Measurements from ENCODE around the gene DTNBP1. TPM values are rescaled to one million over a fixed set of nuclear protein-coding genes. Genes with fewer than 3 reads are reported as not detected.

Gene DTNBP1
- total and polyA plus RNA-seq, 2 of the 13 experiments (the other 11 are each of a cell fraction or from before 2014, with no cell fraction given) = 6.6 to 19.1 TPM

DNA sequence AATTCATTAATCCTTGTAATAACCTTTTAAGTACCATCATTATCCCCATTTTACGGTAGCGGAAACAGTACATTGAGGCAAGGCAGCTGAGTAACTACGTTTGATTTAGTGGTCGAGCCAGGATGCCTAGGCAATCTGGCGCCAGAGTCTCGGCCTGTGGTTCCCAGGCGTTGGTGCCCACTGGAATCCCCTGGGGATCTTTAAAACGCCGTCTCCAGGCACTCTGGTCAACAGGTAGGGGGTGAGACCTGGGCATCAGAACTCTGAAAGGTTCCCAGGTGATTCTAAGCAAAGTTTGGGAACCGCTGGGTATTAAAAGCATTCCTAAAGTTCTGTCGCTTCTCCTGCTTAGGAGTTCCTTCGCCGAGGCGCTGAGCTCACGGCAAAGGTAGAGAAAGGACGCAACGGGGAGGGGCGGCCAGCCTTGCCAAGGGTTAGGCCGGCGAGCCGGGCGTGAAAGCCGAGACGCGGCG, 939 bp downstream of the DTNBP1 start (continued):
- TF ChIP-seq, protein P1, sequence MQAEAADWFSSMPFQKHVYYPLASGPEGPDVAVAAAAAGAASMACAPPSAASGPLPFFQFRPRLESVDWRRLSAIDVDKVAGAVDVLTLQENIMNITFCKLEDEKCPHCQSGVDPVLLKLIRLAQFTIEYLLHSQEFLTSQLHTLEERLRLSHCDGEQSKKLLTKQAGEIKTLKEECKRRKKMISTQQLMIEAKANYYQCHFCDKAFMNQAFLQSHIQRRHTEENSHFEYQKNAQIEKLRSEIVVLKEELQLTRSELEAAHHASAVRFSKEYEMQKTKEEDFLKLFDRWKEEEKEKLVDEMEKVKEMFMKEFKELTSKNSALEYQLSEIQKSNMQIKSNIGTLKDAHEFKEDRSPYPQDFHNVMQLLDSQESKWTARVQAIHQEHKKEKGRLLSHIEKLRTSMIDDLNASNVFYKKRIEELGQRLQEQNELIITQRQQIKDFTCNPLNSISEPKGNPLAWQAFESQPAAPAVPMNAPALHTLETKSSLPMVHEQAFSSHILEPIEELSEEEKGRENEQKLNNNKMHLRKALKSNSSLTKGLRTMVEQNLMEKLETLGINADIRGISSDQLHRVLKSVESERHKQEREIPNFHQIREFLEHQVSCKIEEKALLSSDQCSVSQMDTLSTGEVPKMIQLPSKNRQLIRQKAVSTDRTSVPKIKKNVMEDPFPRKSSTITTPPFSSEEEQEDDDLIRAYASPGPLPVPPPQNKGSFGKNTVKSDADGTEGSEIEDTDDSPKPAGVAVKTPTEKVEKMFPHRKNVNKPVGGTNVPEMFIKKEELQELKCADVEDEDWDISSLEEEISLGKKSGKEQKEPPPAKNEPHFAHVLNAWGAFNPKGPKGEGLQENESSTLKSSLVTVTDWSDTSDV (CRISPR knock-in tag; IDR thresholded peaks at IDR 0.05) = peak; percentile 54; the same call in 1 of the 2 replicates
- TF ChIP-seq, protein P2, sequence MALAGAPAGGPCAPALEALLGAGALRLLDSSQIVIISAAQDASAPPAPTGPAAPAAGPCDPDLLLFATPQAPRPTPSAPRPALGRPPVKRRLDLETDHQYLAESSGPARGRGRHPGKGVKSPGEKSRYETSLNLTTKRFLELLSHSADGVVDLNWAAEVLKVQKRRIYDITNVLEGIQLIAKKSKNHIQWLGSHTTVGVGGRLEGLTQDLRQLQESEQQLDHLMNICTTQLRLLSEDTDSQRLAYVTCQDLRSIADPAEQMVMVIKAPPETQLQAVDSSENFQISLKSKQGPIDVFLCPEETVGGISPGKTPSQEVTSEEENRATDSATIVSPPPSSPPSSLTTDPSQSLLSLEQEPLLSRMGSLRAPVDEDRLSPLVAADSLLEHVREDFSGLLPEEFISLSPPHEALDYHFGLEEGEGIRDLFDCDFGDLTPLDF (CRISPR knock-in tag; IDR thresholded peaks at IDR 0.05) = no peak
- TF ChIP-seq, protein P3, sequence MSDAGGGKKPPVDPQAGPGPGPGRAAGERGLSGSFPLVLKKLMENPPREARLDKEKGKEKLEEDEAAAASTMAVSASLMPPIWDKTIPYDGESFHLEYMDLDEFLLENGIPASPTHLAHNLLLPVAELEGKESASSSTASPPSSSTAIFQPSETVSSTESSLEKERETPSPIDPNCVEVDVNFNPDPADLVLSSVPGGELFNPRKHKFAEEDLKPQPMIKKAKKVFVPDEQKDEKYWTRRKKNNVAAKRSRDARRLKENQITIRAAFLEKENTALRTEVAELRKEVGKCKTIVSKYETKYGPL (CRISPR knock-in tag; IDR thresholded peaks at IDR 0.05) = no peak

DNA sequence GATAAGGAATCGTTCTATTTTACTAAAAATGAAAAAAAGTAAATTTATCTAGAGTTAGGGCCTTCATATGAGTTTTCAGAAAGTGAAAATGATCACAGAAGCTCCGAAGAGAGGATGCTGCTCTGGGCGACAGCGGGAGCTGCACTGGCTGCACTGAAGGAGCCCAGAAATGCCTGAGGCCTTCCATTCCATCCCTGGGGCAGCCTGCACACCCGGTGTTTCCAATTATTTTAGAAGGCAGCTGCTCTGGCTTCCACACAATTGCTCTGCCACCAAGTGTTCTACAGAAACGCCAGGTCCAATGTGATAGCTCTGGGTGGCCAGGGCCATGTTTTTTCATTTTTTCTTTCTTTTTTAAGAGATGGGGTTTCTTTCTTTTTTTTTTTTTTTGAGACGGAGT, 3.6 kb downstream of the DTNBP1 start:
- no peak overlapping the region for H3K4me3 ChIP-seq (replicated peaks in 1 of 3; ENCODE audit: insufficient read depth in 1 of 3, low read depth in 2 of 3, low read length in 3 of 3)
- POLR2A ChIA-PET = no interaction called here
- H2AFZ ChIP-seq (ENCODE audit: low read length) = no peak overlapping the region
- no TSS peak for BruUV-seq (replicated peaks)
- no peak overlapping the region for H3K9ac ChIP-seq (ENCODE audit: insufficient read depth, low read depth, low read length)
- ATAC-seq = no peak
- no peak overlapping the region for H3K27ac ChIP-seq (ENCODE audit: extremely low read length, insufficient read depth, low read length)
- FAIRE-seq = no peak
- DNase-seq (ENCODE audit: low spot score) = no peak
- intact Hi-C loops (cut with micrococcal nuclease; ENCODE audit: unreplicated experiment) = no loop called here
- CTCF ChIA-PET (ENCODE audit: low intra/inter-chr PET ratio, low total read pairs) = no interaction called here
- 0 out of 5 replicates have a peak, but pooled peaks cover 0 to 5% of the 10 kb centered on the region in 2 experiments for H3K36me3 ChIP-seq (replicated peaks in 1 of 2; ENCODE audit: control insufficient read depth in 1 of 2, insufficient read depth in 2 of 2, low read length in 2 of 2)
- WGBS (ENCODE audit: low lambda C conversion rate) = 91% methylated on average over 7 of the region's 7 CpGs
- no peak overlapping the region for H3K4me2 ChIP-seq (ENCODE audit: low read depth, low read length)
- no peaks in the 10 kb centered on the region for H4K20me1 ChIP-seq (ENCODE audit: insufficient read depth, low read length)
- peaks cover 0 to 7% of the 10 kb centered on the region in 2 experiments; a peak in 3 of 5 replicates for H3K27me3 ChIP-seq (ENCODE audit: control insufficient read depth in 1 of 2, insufficient read depth in 2 of 2, low read length in 2 of 2)
- peaks cover 18% of the 10 kb centered on the region for H3K4me1 ChIP-seq (ENCODE audit: insufficient read depth, low read length)
- in situ Hi-C loops (cut with HindIII; ENCODE audit: extremely low pct_ligation_motif_present, low pct_unique_long_range_greater_than_20kb) = no loop called here
- no peaks in the 10 kb centered on the region for H3K9me3 ChIP-seq (ENCODE audit: low read length)
- no peaks in the 10 kb centered on the region for H3K79me2 ChIP-seq (ENCODE audit: insufficient read depth, low read length)
- TF ChIP-seq, protein P4, sequence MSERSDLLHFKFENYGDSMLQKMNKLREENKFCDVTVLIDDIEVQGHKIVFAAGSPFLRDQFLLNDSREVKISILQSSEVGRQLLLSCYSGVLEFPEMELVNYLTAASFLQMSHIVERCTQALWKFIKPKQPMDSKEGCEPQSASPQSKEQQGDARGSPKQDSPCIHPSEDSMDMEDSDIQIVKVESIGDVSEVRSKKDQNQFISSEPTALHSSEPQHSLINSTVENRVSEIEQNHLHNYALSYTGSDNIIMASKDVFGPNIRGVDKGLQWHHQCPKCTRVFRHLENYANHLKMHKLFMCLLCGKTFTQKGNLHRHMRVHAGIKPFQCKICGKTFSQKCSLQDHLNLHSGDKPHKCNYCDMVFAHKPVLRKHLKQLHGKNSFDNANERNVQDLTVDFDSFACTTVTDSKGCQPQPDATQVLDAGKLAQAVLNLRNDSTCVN (CRISPR knock-in tag; IDR thresholded peaks at IDR 0.05; ENCODE audit: borderline replicate concordance) = no peak
- TF ChIP-seq ZBTB20 (CRISPR knock-in tag; IDR thresholded peaks at IDR 0.05; ENCODE audit: borderline replicate concordance, low read depth) = no peak
- TF ChIP-seq, protein P5, sequence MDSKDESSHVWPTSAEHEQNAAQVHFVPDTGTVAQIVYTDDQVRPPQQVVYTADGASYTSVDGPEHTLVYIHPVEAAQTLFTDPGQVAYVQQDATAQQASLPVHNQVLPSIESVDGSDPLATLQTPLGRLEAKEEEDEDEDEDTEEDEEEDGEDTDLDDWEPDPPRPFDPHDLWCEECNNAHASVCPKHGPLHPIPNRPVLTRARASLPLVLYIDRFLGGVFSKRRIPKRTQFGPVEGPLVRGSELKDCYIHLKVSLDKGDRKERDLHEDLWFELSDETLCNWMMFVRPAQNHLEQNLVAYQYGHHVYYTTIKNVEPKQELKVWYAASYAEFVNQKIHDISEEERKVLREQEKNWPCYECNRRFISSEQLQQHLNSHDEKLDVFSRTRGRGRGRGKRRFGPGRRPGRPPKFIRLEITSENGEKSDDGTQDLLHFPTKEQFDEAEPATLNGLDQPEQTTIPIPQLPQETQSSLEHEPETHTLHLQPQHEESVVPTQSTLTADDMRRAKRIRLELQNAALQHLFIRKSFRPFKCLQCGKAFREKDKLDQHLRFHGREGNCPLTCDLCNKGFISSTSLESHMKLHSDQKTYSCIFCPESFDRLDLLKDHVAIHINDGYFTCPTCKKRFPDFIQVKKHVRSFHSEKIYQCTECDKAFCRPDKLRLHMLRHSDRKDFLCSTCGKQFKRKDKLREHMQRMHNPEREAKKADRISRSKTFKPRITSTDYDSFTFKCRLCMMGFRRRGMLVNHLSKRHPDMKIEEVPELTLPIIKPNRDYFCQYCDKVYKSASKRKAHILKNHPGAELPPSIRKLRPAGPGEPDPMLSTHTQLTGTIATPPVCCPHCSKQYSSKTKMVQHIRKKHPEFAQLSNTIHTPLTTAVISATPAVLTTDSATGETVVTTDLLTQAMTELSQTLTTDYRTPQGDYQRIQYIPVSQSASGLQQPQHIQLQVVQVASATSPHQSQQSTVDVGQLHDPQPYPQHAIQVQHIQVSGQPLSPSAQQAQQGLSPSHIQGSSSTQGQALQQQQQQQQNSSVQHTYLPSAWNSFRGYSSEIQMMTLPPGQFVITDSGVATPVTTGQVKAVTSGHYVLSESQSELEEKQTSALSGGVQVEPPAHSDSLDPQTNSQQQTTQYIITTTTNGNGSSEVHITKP (CRISPR knock-in tag; IDR thresholded peaks at IDR 0.05; ENCODE audit: low read depth) = no peak
- no peak for TF ChIP-seq ZNF383 (CRISPR knock-in tag; IDR thresholded peaks at IDR 0.05; ENCODE audit: borderline replicate concordance)
- TF ChIP-seq, protein P6, sequence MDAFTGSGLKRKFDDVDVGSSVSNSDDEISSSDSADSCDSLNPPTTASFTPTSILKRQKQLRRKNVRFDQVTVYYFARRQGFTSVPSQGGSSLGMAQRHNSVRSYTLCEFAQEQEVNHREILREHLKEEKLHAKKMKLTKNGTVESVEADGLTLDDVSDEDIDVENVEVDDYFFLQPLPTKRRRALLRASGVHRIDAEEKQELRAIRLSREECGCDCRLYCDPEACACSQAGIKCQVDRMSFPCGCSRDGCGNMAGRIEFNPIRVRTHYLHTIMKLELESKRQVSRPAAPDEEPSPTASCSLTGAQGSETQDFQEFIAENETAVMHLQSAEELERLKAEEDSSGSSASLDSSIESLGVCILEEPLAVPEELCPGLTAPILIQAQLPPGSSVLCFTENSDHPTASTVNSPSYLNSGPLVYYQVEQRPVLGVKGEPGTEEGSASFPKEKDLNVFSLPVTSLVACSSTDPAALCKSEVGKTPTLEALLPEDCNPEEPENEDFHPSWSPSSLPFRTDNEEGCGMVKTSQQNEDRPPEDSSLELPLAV (CRISPR knock-in tag; conservative IDR thresholded peaks at IDR 0.05; ENCODE audit: low read depth) = no peak

Data from HepG2 (cell line).